22Rv1 (cell line): ENCODE data around the gene PROZ.

Experiments
- CTCF ChIP-seq: fragments of 450-650 bp; IDR thresholded peaks from 2 replicates; pipeline ENCODE4 v1.5.1; 2017; ENCODE audit warnings: mild to moderate bottlenecking
- ZFX ChIP-seq: fragments of 450-650 bp; IDR thresholded peaks from 2 replicates; pipeline ENCODE4 v1.6.1; 2017; ENCODE audit warnings: antibody characterized with exemption, borderline replicate concordance

- TF ChIP-seq CTCF (no peak), ZFX (no peak)
Observed at GRCh38 chr13:113209759-113210421, 51.4 kb downstream of the PROZ start.
